HG03469 (cell line): ENCODE measurements around the gene DERL3.
A peak's percentile ranks its signal among the peaks of the same experiment; 100 is the strongest.
"Not testable (repeated sequence)": the region's sequence is repeated elsewhere in the genome, so short reads cannot be mapped to it uniquely, and the experiment has no call there.

ENCODE experiments used
- ATAC-seq: cut with Tn5 transposase; IDR thresholded peaks from one replicate; pipeline ENCODE4 v1.9.1; 2021; ENCODE audit warnings: mild to moderate bottlenecking, moderate library complexity, moderate number of reproducible peaks; ENCODE audit not compliant: unreplicated experiment

The DERL3 gene

DNA sequence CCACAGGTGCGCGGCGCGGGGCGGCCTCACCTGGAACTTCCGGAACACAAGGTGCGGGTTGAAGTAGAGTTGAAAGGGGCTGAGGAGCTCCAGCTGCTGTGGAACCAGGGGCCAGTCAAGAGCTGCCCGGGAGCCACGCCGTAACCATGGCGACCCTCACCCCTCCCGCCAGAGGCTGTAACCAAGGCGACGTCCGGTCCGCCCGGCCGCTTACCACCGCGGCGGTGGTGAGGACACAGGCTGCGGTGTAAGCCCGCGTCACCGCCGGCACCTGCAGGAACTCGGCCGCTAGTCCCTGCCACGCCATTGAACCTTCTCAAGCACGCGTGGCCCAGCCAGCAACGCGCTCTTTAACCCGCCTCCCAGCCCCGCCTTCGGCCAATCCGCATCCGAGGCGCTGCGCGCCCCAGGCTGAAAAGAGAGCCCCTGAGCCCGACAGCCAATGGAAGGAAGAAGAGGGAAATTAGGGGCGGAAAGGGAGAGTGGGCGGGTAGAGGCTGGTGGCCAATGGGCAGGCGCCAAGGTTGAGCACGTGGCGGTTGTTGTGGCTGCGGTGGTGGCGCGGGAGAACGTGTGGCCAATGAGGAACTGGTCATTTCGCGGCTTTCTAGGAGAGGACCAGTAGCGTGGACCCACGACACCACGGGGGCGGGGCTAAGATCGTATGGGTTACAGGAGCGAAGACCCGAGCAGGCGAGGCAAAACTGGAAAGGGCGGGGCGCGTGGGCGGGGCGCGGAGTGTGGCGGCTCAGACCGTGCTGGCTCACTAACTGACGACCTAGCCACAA is at the start of gene DERL3:
Gene DERL3 (minus strand): TSS at position 326 of the 788 bp plus-strand sequence. CDS start 19 bp downstream, at position 307.
- peak; percentile 53 for ATAC-seq

DNA sequence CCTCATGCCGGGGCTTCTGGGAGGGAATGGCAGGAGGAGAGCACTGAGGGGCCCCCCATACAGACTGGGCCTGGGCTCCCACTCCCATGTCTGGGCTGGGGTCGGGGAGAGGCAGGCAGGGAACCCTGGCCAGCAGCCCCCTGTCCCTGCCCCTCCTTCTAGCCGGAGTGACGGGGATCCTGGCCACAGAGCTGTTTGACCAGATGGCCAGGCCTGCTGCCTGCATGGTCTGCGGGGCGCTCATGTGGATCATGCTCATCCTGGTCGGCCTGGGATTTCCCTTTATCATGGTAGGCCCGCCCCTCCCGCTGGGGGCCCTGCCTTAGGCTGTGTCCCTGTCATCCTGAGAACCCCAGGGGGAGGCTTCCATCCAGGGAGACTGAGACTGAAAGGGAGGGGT is 45.3 kb upstream of the DERL3 start:
- no peak for ATAC-seq

DNA sequence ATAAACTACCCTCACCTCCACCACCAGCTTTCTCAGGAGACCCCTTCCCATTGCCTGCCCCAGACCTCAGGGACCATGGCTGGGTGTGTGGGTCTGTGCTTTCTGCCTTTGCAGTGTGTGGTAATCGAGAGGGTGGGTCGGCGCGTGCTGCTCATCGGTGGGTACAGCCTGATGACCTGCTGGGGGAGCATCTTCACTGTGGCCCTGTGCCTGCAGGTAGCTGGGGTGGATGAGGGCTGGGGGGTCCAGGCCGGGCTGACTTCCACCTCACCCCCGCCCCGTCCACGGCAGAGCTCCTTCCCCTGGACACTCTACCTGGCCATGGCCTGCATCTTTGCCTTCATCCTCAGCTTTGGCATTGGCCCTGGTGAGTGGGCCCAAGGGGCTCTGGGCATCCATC is 44.9 kb upstream of the DERL3 start:
- no peak for ATAC-seq

DNA sequence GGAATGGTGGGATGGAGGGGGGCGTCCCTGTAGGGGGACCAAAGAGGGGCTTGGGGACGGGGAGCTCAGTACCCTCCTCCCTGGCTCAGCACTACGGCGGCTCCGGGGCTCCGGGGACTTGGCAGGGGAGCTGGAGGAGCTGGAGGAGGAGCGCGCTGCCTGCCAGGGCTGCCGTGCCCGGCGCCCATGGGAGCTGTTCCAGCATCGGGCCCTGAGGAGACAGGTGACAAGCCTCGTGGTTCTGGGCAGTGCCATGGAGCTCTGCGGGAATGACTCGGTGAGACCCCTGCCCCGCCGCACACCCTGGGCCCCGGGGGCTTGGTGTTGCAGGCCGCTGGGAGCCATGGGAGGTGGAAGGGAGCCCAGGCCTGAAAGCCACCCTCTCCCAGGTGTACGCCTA is 43.6 kb upstream of the DERL3 start:
- no peak for ATAC-seq

DNA sequence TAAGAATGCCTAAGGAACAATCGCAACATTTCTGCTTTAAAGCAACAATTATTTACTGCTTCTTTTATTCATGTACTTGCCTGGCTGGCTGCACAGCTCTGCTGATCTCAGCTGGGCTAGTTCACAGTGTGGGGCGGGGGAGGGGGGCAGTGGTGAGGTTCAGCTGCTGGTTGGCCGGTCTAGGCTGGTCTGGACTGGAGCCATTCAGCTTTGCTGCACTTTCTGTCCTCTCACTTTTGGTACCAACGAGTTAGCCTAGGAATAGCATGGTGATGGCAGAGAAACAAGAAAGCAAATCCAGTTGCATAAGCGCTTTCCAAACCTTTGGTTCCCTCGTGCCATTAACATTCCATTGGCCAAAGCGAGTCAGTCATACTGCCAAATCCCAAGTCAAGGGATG is 39.4 kb upstream of the DERL3 start:
- ATAC-seq = no peak

DNA sequence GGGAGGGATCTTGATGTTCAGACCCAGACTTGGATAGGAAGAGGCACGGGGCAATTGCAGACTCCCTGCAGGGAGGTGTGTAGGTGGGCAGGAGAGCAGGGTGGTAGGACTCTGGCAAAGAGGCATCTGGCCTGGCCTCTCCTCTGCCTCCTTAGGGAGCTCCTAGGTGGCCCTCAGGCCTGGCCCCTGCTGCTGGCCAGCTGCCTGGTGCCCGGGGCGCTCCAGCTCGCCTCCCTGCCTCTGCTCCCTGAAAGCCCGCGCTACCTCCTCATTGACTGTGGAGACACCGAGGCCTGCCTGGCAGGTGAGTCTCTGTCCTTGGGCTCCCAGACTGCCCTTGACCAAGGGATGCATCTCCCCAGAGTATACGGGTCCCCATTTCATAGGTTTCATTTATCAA is 38.8 kb upstream of the DERL3 start:
- ATAC-seq = no peak

DNA sequence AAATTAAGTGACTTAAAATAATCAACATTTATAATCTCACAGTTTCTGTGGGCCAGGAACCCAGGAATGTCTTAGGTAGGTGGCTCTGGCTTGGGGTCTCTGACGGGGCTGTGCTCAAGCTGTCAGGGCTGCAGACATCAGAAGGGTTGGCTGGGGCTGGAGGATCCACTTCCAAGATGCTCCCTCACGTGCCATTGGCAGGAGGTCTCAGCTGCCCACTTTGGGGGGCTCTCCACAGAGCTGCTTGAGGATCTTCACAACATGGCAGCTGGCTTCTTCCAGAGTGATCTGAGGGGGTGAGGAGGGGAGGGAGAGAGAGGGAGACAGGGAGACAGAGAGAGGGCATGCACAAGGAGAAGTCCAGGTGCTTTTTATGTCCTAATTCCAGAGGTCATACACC is 37.0 kb upstream of the DERL3 start:
- ATAC-seq = no peak

DNA sequence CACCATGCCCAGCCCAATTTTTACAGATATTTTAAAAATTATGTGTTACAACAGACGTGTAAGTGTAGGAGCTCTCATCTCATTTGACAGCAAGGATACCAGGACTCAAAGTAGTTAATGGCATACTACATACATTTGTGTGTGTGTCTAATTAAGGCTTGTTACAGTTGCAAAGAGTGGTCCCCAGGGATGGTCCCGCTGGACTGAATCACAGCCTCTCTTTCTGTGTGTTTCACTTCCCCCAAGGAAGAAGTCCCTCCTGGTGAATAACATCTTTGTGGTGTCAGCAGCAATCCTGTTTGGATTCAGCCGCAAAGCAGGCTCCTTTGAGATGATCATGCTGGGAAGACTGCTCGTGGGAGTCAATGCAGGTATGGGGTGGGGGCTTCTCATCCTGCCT is 36.1 kb upstream of the DERL3 start:
- no peak for ATAC-seq

DNA sequence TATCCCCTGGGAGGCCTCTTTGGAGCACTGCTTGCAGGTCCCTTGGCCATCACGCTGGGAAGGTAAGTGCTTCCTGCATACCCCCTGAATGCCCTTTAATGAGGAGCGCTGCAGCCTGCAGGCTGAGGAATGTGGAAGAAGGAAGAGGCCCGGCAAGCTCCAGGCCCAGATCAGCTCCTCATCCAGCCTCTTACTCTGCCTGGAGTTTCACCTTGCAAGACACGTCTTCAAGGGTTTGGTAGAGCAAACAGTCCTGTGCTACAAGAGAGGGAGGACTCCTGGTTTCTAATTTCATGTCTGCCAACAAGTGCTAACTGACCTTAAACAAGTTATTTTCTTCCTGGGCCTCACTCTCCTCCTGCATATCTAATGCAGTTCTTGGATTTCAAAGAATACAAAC is 29.8 kb upstream of the DERL3 start:
- ATAC-seq = no peak

DNA sequence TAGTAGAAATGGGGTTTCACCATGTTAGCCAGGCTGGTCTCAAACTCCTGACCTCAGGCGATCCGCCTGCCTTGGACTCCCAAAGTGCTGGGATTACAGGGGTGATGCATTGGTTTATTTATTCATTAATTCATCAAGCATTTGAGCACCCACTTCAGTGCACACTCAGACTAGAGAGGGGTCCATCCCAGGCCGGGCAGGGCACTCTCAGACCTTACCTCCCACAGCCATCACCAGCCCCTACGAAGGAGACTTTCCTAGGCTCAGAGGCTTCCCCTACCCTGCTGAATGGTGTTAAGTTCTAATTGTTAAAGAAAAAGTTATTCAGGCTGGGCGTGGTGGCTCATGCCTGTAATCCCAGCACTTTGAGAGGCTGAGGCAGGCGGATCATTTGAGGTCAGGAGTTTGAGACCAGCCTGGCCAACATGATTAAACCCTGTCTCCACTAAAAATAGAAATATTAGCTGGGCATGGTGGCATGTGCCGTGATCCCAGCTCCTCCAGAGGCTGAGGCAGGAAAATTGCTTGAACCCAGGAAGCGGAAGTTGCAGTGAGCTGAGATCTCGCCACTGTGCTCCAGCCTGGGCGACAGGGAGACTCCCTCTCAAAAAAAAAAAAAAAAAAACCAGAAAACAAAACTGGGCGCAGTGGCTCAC is 25.8 kb upstream of the DERL3 start:
- not testable (repeated sequence) for ATAC-seq

DNA sequence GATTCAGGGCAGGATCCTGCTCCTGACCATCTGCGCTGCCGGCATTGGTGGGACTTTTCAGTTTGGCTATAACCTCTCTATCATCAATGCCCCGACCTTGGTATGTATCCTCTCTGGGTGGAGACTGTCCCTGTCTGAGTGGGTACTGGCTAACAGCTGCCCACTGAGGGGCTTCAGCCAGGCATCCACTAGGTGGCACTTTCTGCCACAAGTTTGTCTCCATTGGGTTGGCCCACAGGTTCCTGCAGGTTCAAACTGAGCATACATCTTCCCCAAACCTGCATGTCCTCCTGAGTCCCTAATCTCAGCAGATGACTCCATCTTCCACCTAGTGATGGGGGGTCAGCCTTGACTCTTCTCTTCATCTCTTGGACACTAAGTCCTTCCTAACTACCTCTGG is 23.3 kb upstream of the DERL3 start:
- ATAC-seq = no peak

DNA sequence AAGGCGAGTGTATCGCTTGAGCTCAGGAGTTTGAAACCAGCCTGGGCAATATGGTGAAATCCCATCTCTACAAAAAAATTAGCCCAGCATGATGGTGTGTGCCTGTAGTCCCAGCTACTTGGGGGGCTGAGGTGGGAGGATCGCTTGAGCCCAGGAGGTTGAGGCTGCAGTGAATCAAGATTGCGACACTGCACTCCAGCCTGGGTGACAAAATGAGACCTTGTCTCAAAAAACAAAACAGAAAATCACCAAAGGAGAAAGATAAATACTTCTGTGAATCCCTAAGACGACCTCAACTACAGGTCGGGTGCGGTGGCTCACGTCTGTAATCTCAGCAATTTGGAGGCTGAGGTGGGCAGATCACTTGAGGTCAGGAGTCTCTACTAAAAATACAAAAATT is 21.4 kb upstream of the DERL3 start:
- ATAC-seq = not testable (repeated sequence)

DNA sequence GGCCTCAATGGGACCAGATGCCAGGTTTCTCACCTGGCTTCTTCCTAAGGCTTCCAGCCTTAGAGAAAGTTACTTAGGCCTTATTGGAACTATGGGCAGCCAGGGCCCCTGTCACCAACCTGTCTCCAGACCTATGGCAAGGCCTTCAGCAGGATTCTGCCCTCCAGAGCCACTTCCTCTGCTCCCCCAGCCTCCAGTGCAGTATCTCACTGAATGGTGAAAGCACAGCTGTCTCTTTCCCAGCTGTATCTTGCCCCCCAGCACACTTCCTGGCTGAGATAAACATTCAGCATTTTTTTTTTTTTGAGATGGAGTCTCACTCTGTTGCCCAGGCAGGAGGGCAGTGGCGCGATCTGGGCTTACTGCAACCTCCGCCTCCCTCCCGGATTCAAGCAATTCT is 20.4 kb upstream of the DERL3 start:
- no peak for ATAC-seq

DNA sequence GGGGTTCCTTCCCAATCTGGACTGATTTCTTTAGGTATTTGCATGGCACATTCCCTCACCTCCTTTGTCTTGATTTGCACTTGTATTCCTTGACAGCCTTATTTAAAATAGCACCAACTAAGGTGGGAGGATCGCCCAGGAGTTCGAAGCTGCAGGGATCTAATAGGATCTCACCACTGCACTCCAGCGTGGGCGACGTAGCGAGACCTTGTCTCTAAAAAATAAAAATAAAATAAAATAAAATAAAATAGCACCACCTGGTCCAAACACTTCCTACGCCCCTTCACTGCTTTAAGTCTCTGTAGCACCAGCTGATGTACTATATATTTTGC is 19.6 kb upstream of the DERL3 start:
- ATAC-seq = no peak

DNA sequence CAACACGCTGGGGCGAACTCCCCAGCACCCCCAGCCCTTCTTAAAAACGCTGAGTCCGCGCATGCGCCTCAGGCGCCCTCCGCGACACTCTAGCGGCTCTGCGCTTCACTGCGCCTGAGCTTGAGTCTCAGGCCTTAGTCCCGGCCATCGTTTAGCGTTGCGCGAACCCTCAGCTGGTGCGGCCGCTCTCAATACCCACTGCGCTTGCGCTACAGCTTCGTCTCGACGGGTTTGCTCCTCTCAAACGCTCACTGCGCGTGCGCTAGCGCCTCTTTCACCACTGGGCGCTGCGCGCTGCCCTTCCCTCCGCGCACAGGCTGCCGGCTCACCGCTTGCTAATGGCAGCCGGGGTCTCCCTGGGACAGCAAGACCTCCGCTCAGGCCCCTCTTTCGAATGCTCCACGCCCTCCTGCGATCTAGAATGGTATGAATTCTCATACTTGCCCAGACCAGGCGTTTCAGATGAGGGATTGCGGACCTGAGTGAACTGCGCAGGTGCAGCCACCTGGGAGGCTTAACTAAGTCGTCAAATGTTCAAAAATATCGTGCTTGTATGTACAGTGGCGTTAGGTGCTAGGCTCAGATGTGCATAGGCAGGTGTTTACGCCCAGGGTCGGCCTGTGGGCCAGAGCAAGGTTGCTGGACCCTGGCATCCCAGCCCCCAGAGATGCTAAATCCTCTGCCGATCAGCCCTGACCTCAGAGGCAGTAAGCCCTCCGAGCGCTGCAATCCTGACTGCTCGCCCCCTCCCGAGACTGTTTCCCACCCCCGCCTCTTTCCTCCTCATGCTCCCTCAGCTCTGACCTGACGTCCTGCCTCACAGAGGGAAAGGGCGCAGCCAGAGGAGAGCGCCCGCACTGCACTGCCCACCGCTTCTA is 19.0 kb upstream of the DERL3 start, which contains the start of gene SLC2A11:
Gene SLC2A11 (plus strand): TSS at position 270 of the 878 bp plus-strand sequence. CDS start 125 bp downstream, at position 395.
- peak; percentile 72 for ATAC-seq

DNA sequence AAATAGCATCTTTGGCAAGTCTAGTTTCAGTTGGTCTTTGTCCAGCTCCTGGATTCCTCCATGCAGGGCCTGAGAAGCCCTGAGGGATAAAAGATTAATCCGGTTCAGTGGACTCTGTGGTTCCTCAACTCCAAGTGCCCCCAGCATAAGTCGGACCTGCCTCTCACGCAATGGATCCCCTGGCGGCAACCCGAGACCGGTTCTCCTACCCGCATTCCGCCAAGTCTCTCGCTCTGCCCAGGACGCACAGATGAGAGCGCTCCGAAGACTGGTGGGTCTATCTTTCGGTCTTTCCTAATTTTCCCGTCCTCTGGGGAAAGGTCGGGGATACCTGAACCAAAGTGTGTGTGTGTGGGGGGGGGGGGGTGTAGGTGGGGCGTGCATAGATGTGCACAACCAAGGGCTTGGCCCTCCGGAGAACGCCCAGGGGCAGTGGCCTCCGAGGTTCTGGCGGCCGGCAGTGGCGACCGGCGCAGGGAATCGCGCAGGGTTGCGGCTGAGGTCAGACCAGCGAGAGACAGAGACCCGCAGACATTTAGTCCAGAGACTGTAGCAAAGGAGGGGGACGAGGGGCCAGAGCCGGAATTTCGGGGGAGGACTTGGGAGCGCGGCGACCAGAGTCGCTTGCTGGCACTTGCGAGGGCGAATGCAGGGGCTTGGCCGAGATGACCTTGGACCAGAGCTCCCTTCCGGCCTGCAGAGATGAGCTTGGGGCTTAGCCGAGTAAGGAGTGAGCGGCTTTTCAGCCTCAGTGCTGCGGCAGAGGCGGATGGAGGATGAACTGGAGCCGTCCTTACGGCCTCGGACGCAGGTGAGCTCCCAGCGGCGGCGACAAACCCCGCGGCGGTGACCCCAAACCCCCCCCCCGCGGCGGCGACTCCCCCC is 18.2 kb upstream of the DERL3 start:
- ATAC-seq = peak; percentile 7

DNA sequence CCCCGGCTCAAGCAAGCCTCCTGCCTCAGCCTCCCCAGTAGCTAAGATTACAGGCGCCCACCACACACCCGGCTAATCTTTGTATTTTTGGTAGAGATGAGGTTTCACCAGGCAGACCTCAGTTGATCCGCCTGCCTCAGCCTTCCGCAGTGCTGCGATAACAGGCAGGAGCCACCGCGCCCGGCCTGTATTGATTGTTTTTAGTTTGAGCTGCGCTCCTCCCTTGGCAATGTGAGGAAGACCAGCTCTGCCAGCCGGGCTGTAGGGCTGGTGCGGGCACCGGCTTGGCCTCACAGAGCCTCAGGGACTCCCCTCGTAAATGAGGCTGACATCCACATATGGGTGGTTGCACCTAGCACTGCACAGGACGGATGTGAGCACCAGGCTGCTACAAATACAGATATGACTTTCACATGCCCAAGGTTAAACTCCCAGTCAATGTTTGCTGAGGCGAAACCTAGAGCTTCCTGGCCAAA is 11.4 kb upstream of the DERL3 start:
- ATAC-seq = no peak

DNA sequence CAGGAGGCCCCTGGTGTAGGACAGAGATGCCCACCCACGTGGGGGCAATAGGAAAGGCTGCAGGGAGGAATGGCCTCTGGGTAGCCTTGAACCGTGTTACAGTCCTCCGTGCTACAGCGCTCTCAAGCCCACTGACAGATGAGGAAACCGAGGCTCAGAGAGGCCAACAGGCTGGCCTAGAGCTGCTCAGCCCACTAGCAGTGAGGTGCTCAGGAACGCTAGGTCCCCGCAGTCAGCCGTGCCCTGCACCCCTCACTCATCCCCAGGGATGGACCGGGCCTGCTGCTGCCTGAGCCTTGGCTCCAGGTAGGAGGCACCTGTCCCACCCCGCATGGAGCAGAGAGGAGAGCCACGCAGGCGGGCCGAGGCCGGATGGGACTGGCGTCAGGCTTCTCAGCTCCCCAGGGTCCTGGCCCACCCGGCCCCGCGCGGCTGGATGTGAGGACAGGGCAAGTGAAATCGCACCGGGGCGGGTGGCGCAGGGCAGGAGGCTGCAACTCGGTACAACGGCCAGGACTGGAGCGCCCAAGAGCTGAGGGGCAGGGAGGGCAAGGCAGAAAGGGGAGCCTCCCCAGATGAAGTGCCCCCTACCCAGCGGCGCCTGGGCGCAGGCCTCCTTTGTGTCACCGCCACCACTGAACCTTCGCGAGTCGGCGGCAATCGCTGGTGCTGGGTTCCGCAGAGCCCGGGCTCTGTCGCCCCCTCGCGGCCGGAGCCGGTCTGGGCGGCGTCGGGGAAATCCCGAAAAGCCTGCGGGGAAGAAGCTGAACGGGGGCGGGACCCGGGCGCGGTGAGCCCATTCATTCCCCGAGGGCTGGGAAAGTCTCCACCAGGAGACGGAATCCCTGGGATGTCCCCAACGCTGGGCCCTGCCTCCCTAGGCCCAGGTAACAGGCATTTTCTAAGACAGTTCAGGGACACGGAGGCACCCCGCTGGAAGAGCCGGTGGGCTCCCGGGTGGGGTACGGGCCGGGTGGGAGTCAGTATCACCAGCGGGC is 10.5 kb upstream of the DERL3 start:
- no peak for ATAC-seq
